Stimulated activated naive CD8-positive, alpha-beta T cell treated with anti-CD3 and anti-CD28 coated beads, Interleukin-15, Interleukin-2, amounts not matched to agents 100 ng/mL and 50 ng/mL, for 24 hours (primary cell): ENCODE measurements around the gene RNF19B.
"Not testable (repeated sequence)": the region's sequence is repeated elsewhere in the genome, so short reads cannot be mapped to it uniquely, and the experiment has no call there.

Experiments used
- H3K27ac Mint-ChIP-seq: one replicate; pipeline ENCODE4 v1.8.0; 2021; ENCODE audit warnings: mild to moderate bottlenecking, mixed read lengths
- H3K27me3 Mint-ChIP-seq: one replicate; pipeline ENCODE4 v1.8.0; 2021; ENCODE audit warnings: mixed read lengths
- H3K36me3 Mint-ChIP-seq: one replicate; pipeline ENCODE4 v1.8.0; 2021; ENCODE audit warnings: low read depth, mixed read lengths
- H3K4me1 Mint-ChIP-seq: one replicate; pipeline ENCODE4 v1.8.0; 2021; ENCODE audit warnings: low read depth, mixed read lengths
- H3K4me3 Mint-ChIP-seq: one replicate; pipeline ENCODE4 v1.8.0; 2021; ENCODE audit warnings: mild to moderate bottlenecking, mixed read lengths
- H3K9me3 Mint-ChIP-seq: one replicate; pipeline ENCODE4 v1.8.0; 2021; ENCODE audit warnings: mixed read lengths

Gene RNF19B

GRCh38 chr1:32918179-32918578 lies 46.4 kb downstream of the RNF19B start:
- H3K27me3 Mint-ChIP-seq, result peaks cover 49% of the 10 kb centered on the region

GRCh38 chr1:32917521-32917920 lies 47.1 kb downstream of the RNF19B start:
- peaks cover 43% of the 10 kb centered on the region for H3K27me3 Mint-ChIP-seq

More at GRCh38 chr1:32918179-32918578, 46.4 kb downstream of the RNF19B start:
- no peak overlapping the region for H3K4me3 Mint-ChIP-seq
- no peak overlapping the region for H3K27ac Mint-ChIP-seq
- H3K36me3 Mint-ChIP-seq, result no peaks in the 10 kb centered on the region
- H3K4me1 Mint-ChIP-seq, result peaks cover 3% of the 10 kb centered on the region
- no peaks in the 10 kb centered on the region for H3K9me3 Mint-ChIP-seq

GRCh38 chr1:32915766-32916706 lies 48.6 kb downstream of the RNF19B start:
- H3K4me1 Mint-ChIP-seq, result peaks cover 3% of the 10 kb centered on the region
- no peaks in the 10 kb centered on the region for H3K36me3 Mint-ChIP-seq
- H3K27me3 Mint-ChIP-seq, result peaks cover 33% of the 10 kb centered on the region
- H3K27ac Mint-ChIP-seq, result no peak overlapping the region
- no peak overlapping the region for H3K4me3 Mint-ChIP-seq
- no peaks in the 10 kb centered on the region for H3K9me3 Mint-ChIP-seq

More at GRCh38 chr1:32917521-32917920, 47.1 kb downstream of the RNF19B start:
- Mint-ChIP-seq H3K9me3 (no peaks in the 10 kb centered on the region), H3K36me3 (no peaks in the 10 kb centered on the region), H3K4me1 (peaks cover 3% of the 10 kb centered on the region), H3K4me3 (no peak overlapping the region), H3K27ac (no peak overlapping the region)

- Mint-ChIP-seq H3K27me3 (peaks cover 7% of the 10 kb centered on the region), H3K36me3 (no peaks in the 10 kb centered on the region)
These were observed 54.3 kb downstream of the RNF19B start for GRCh38 chr1:32910319-32910718.

GRCh38 chr1:32907435-32907834 lies 57.2 kb downstream of the RNF19B start:
- H3K4me3 Mint-ChIP-seq, result no peak overlapping the region
- H3K27me3 Mint-ChIP-seq, result peaks cover 20% of the 10 kb centered on the region
- no peaks in the 10 kb centered on the region for H3K4me1 Mint-ChIP-seq
- no peaks in the 10 kb centered on the region for H3K36me3 Mint-ChIP-seq
- H3K27ac Mint-ChIP-seq, result no peak overlapping the region
- no peaks in the 10 kb centered on the region for H3K9me3 Mint-ChIP-seq

More at GRCh38 chr1:32910319-32910718, 54.3 kb downstream of the RNF19B start:
- Mint-ChIP-seq H3K9me3 (no peaks in the 10 kb centered on the region), H3K4me3 (no peak overlapping the region), H3K4me1 (no peaks in the 10 kb centered on the region), H3K27ac (no peak overlapping the region)

GRCh38 chr1:32906654-32907053 lies 58.0 kb downstream of the RNF19B start:
- no peaks in the 10 kb centered on the region for H3K9me3 Mint-ChIP-seq
- H3K27me3 Mint-ChIP-seq, result peaks cover 28% of the 10 kb centered on the region
- H3K4me1 Mint-ChIP-seq, result peaks cover 3% of the 10 kb centered on the region
- H3K27ac Mint-ChIP-seq, result no peak overlapping the region
- no peak overlapping the region for H3K4me3 Mint-ChIP-seq
- no peaks in the 10 kb centered on the region for H3K36me3 Mint-ChIP-seq

- H3K9me3 Mint-ChIP-seq, H3K36me3 Mint-ChIP-seq, H3K27ac Mint-ChIP-seq, H3K4me3 Mint-ChIP-seq, H3K4me1 Mint-ChIP-seq: not testable (repeated sequence)
- H3K27me3 Mint-ChIP-seq, result peaks cover 32% of the 10 kb centered on the region
These were observed 59.0 kb downstream of the RNF19B start for GRCh38 chr1:32905588-32905987.

- Mint-ChIP-seq H3K4me1 (peaks cover 8% of the 10 kb centered on the region), H3K4me3 (no peak overlapping the region), H3K36me3 (no peaks in the 10 kb centered on the region)
These were observed 59.8 kb downstream of the RNF19B start for GRCh38 chr1:32904797-32905196.

GRCh38 chr1:32903991-32904785 lies 60.4 kb downstream of the RNF19B start:
- no peak overlapping the region for H3K27ac Mint-ChIP-seq

More at GRCh38 chr1:32904797-32905196, 59.8 kb downstream of the RNF19B start:
- H3K27me3 Mint-ChIP-seq, result peaks cover 35% of the 10 kb centered on the region
- H3K27ac Mint-ChIP-seq, result no peak overlapping the region
- H3K9me3 Mint-ChIP-seq, result no peaks in the 10 kb centered on the region

GRCh38 chr1:32902535-32902920 lies 62.1 kb downstream of the RNF19B start:
- H3K36me3 Mint-ChIP-seq, result no peaks in the 10 kb centered on the region
- no peak overlapping the region for H3K27ac Mint-ChIP-seq
- peak overlapping the region; percentile 66 for H3K4me3 Mint-ChIP-seq
- no peaks in the 10 kb centered on the region for H3K9me3 Mint-ChIP-seq
- peaks cover 8% of the 10 kb centered on the region for H3K4me1 Mint-ChIP-seq
- H3K27me3 Mint-ChIP-seq, result peaks cover 47% of the 10 kb centered on the region

More at GRCh38 chr1:32903991-32904785, 60.4 kb downstream of the RNF19B start:
- Mint-ChIP-seq H3K27me3 (peaks cover 37% of the 10 kb centered on the region), H3K4me1 (peaks cover 8% of the 10 kb centered on the region), H3K4me3 (no peak overlapping the region), H3K36me3 (no peaks in the 10 kb centered on the region), H3K9me3 (no peaks in the 10 kb centered on the region)

- Mint-ChIP-seq H3K4me1 (peaks cover 8% of the 10 kb centered on the region), H3K36me3 (no peaks in the 10 kb centered on the region), H3K9me3 (no peaks in the 10 kb centered on the region), H3K4me3 (peak overlapping the region; percentile 77), H3K27me3 (peaks cover 49% of the 10 kb centered on the region), H3K27ac (no peak overlapping the region)
These were observed 62.6 kb downstream of the RNF19B start for GRCh38 chr1:32901823-32902534.

- Mint-ChIP-seq H3K27me3 (peaks cover 53% of the 10 kb centered on the region), H3K27ac (no peak within 1 kb of the TSS), H3K4me3 (peak within 1 kb of the TSS; percentile 77), H3K9me3 (no peaks in the 10 kb centered on the region), H3K4me1 (peaks cover 8% of the 10 kb centered on the region), H3K36me3 (no peaks in the 10 kb centered on the region)
These were observed 63.4 kb downstream of the RNF19B start, which contains the start of gene TMEM54 for GRCh38 chr1:32900956-32901822. Gene TMEM54 (minus strand): TSS chr1:32901389. CDS start chr1:32901238, 151 bp downstream.

GRCh38 chr1:32900371-32900955 lies 64.1 kb downstream of the RNF19B start:
- no peak overlapping the region for H3K27ac Mint-ChIP-seq
- peaks cover 8% of the 10 kb centered on the region for H3K4me1 Mint-ChIP-seq
- peak overlapping the region; percentile 63 for H3K4me3 Mint-ChIP-seq
- H3K36me3 Mint-ChIP-seq, result no peaks in the 10 kb centered on the region
- H3K27me3 Mint-ChIP-seq, result peaks cover 56% of the 10 kb centered on the region
- no peaks in the 10 kb centered on the region for H3K9me3 Mint-ChIP-seq
